MG63 (cell line): ENCODE data around the gene IL5. TPM values are rescaled to one million over a fixed set of nuclear protein-coding genes. Genes with fewer than 3 reads are reported as not detected.

Source experiments
- DNase-seq: peaks from one replicate; pipeline ENCODE4 v3.0.0-alpha.2; 2020
- H3K27me3 ChIP-seq: fragments of 250-450 bp; sonication (Bioruptor Pico); 2 replicates; pipeline ENCODE4 v1.5.1; 2020; ENCODE audit warnings: mild to moderate bottlenecking, moderate library complexity
- H3K36me3 ChIP-seq: fragments of 250-450 bp; sonication (Bioruptor Pico); 2 replicates; pipeline ENCODE4 v1.5.1; 2020; ENCODE audit warnings: mild to moderate bottlenecking, moderate library complexity
- H3K4me3 ChIP-seq: fragments of 250-450 bp; sonication (Bioruptor Pico); 2 replicates; pipeline ENCODE4 v1.5.1; 2020; ENCODE audit warnings: mild to moderate bottlenecking, moderate library complexity
- H3K9me3 ChIP-seq: fragments of 250-450 bp; sonication (Bioruptor Pico); 2 replicates; pipeline ENCODE4 v1.5.1; 2020; ENCODE audit warnings: mild to moderate bottlenecking, moderate library complexity
- total RNA-seq: library from RNA; depleted of rRNA; stranded (reverse); fragments of >200 nt; shearing (Covaris generic); gene quantifications from 2 replicates; pipeline ENCODE4 v1.2.3, GENCODE V29; 2014; ENCODE audit warnings: low replicate concordance

Gene IL5
- total RNA-seq, 1 experiment from 2014 or later = not detected

- H3K9me3 ChIP-seq = peaks cover 13% of the 10 kb centered on the region
- no peaks in the 10 kb centered on the region for H3K27me3 ChIP-seq
- no peaks in the 10 kb centered on the region for H3K36me3 ChIP-seq
- DNase-seq = no peak
- no peak overlapping the region for H3K4me3 ChIP-seq
Measured at GRCh38 chr5:132505641-132506040, 37.7 kb downstream of the IL5 start.

GRCh38 chr5:132504746-132505145 is 38.6 kb downstream of the IL5 start:
- Histone ChIP-seq H3K9me3 (peaks cover 5% of the 10 kb centered on the region), H3K4me3 (no peak overlapping the region), H3K36me3 (no peaks in the 10 kb centered on the region), H3K27me3 (no peaks in the 10 kb centered on the region)
- DNase-seq = no peak

GRCh38 chr5:132503244-132503643 is 40.1 kb downstream of the IL5 start:
- Histone ChIP-seq H3K4me3 (no peak overlapping the region), H3K9me3 (no peaks in the 10 kb centered on the region), H3K27me3 (no peaks in the 10 kb centered on the region), H3K36me3 (no peaks in the 10 kb centered on the region)
- DNase-seq = no peak

GRCh38 chr5:132501961-132502931 is 41.1 kb downstream of the IL5 start:
- Histone ChIP-seq H3K27me3 (no peaks in the 10 kb centered on the region), H3K36me3 (no peaks in the 10 kb centered on the region), H3K9me3 (no peaks in the 10 kb centered on the region), H3K4me3 (no peak overlapping the region)
- no peak for DNase-seq

- Histone ChIP-seq H3K36me3 (no peaks in the 10 kb centered on the region), H3K4me3 (no peak overlapping the region), H3K27me3 (no peaks in the 10 kb centered on the region), H3K9me3 (no peaks in the 10 kb centered on the region)
- no peak for DNase-seq
Measured at GRCh38 chr5:132501629-132501956, 41.7 kb downstream of the IL5 start.

GRCh38 chr5:132500931-132501628 is 42.2 kb downstream of the IL5 start:
- Histone ChIP-seq H3K4me3 (no peak overlapping the region), H3K9me3 (no peaks in the 10 kb centered on the region), H3K27me3 (no peaks in the 10 kb centered on the region), H3K36me3 (no peaks in the 10 kb centered on the region)
- peak; percentile 53 for DNase-seq

- Histone ChIP-seq H3K27me3 (no peaks in the 10 kb centered on the region), H3K4me3 (no peak overlapping the region), H3K36me3 (no peaks in the 10 kb centered on the region), H3K9me3 (no peaks in the 10 kb centered on the region)
- no peak for DNase-seq
Measured at GRCh38 chr5:132500244-132500930, 42.9 kb downstream of the IL5 start.

GRCh38 chr5:132499440-132500243 is 43.7 kb downstream of the IL5 start:
- no peaks in the 10 kb centered on the region for H3K36me3 ChIP-seq
- no peak for DNase-seq

GRCh38 chr5:132498686-132499271 is 44.5 kb downstream of the IL5 start:
- no peaks in the 10 kb centered on the region for H3K36me3 ChIP-seq
- no peaks in the 10 kb centered on the region for H3K9me3 ChIP-seq
- H3K27me3 ChIP-seq = no peaks in the 10 kb centered on the region
- H3K4me3 ChIP-seq = no peak overlapping the region
- DNase-seq = no peak

More at GRCh38 chr5:132499440-132500243, 43.7 kb downstream of the IL5 start:
- Histone ChIP-seq H3K9me3 (no peaks in the 10 kb centered on the region), H3K27me3 (no peaks in the 10 kb centered on the region), H3K4me3 (no peak overlapping the region)

GRCh38 chr5:132498152-132498551 is 45.2 kb downstream of the IL5 start:
- Histone ChIP-seq H3K27me3 (no peaks in the 10 kb centered on the region), H3K4me3 (no peak overlapping the region), H3K36me3 (no peaks in the 10 kb centered on the region), H3K9me3 (no peaks in the 10 kb centered on the region)
- peak; percentile 97 for DNase-seq

GRCh38 chr5:132497488-132497997 is 45.8 kb downstream of the IL5 start:
- H3K36me3 ChIP-seq = no peaks in the 10 kb centered on the region
- no peaks in the 10 kb centered on the region for H3K9me3 ChIP-seq
- H3K4me3 ChIP-seq = peak overlapping the region; percentile 54
- H3K27me3 ChIP-seq = no peaks in the 10 kb centered on the region
- peak; percentile 99 for DNase-seq

- no peaks in the 10 kb centered on the region for H3K36me3 ChIP-seq
- peak overlapping the region; percentile 54 for H3K4me3 ChIP-seq
- H3K27me3 ChIP-seq = no peaks in the 10 kb centered on the region
- H3K9me3 ChIP-seq = no peaks in the 10 kb centered on the region
- DNase-seq = peak; percentile 95
Measured at GRCh38 chr5:132496631-132497487, 46.5 kb downstream of the IL5 start.

- no peaks in the 10 kb centered on the region for H3K36me3 ChIP-seq
- peak; percentile 98 for DNase-seq
- no peaks in the 10 kb centered on the region for H3K9me3 ChIP-seq
- H3K27me3 ChIP-seq = no peaks in the 10 kb centered on the region
- peak overlapping the region; percentile 54 for H3K4me3 ChIP-seq
Measured at GRCh38 chr5:132496191-132496630, 47.1 kb downstream of the IL5 start.

GRCh38 chr5:132495667-132496190 is 47.6 kb downstream of the IL5 start:
- peak; percentile 99 for DNase-seq
- no peaks in the 10 kb centered on the region for H3K27me3 ChIP-seq
- H3K4me3 ChIP-seq = peak overlapping the region; percentile 54
- no peaks in the 10 kb centered on the region for H3K9me3 ChIP-seq
- H3K36me3 ChIP-seq = no peaks in the 10 kb centered on the region

GRCh38 chr5:132493821-132494220 is 49.5 kb downstream of the IL5 start:
- H3K27me3 ChIP-seq = no peaks in the 10 kb centered on the region
- no peak for DNase-seq
- H3K36me3 ChIP-seq = peaks cover 7% of the 10 kb centered on the region
- no peaks in the 10 kb centered on the region for H3K9me3 ChIP-seq
- no peak overlapping the region for H3K4me3 ChIP-seq
